Neutrophil (primary cell): ENCODE results near the gene FAF1.
"Not testable (repeated sequence)": the region's sequence is repeated elsewhere in the genome, so short reads cannot be mapped to it uniquely, and the experiment has no call there.

ENCODE experiments used
- H3K27ac ChIP-seq: fragments of 200-600 bp; sonication (generic); 2 replicates; pipeline ENCODE4 v1.5.1; 2016; ENCODE audit warnings: mild to moderate bottlenecking, moderate library complexity
- H3K27me3 ChIP-seq: fragments of 200-600 bp; sonication (generic); 2 replicates; pipeline ENCODE4 v1.6.0; 2016; ENCODE audit warnings: mild to moderate bottlenecking
- H3K36me3 ChIP-seq: fragments of 200-600 bp; sonication (generic); 2 replicates; pipeline ENCODE4 v1.5.1; 2017
- H3K4me1 ChIP-seq, 2 experiments: fragments of 200-600 bp in 1 of 2; sonication (generic) in 1 of 2; 1 replicate in 1 of 2; 2 replicates in 1 of 2; pipeline versions ENCODE4 v1.5.1 to v1.6.1; 2013 to 2016; ENCODE audit warnings: low read depth in 1 of 2, low read length in 1 of 2, mild to moderate bottlenecking in 1 of 2, moderate library complexity in 1 of 2; ENCODE audit not compliant: control insufficient read depth in 1 of 2, insufficient read depth in 1 of 2
- H3K4me3 ChIP-seq, 2 experiments: fragments of 200-600 bp in 1 of 2; sonication (generic) in 1 of 2; 1 replicate in 1 of 2; 2 replicates in 1 of 2; pipeline ENCODE4 v1.5.1; 2013 to 2016; ENCODE audit warnings: low read depth in 1 of 2, low read length in 1 of 2, mild to moderate bottlenecking in 1 of 2, moderate library complexity in 1 of 2
- H3K9me3 ChIP-seq: fragments of 200-600 bp; sonication (generic); 2 replicates; pipeline ENCODE4 v1.5.1; 2016
- TF ChIP-seq, protein P1 (sequence below): fragments of 200-600 bp; sonication (generic); IDR thresholded peaks from 2 replicates; pipeline ENCODE4 v1.5.1; 2016; ENCODE audit warnings: antibody characterized with exemption

Gene FAF1

GRCh38 chr1:50742523-50742922 is 217.5 kb downstream of the FAF1 start:
- H3K4me3 ChIP-seq: no peak overlapping the region
- no peaks in the 10 kb centered on the region for H3K27me3 ChIP-seq
- H3K4me1 ChIP-seq: no peaks in the 10 kb centered on the region
- TF ChIP-seq, protein P1, sequence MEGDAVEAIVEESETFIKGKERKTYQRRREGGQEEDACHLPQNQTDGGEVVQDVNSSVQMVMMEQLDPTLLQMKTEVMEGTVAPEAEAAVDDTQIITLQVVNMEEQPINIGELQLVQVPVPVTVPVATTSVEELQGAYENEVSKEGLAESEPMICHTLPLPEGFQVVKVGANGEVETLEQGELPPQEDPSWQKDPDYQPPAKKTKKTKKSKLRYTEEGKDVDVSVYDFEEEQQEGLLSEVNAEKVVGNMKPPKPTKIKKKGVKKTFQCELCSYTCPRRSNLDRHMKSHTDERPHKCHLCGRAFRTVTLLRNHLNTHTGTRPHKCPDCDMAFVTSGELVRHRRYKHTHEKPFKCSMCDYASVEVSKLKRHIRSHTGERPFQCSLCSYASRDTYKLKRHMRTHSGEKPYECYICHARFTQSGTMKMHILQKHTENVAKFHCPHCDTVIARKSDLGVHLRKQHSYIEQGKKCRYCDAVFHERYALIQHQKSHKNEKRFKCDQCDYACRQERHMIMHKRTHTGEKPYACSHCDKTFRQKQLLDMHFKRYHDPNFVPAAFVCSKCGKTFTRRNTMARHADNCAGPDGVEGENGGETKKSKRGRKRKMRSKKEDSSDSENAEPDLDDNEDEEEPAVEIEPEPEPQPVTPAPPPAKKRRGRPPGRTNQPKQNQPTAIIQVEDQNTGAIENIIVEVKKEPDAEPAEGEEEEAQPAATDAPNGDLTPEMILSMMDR: no peak
- no peak overlapping the region for H3K27ac ChIP-seq
- H3K9me3 ChIP-seq: no peaks in the 10 kb centered on the region
- H3K36me3 ChIP-seq: peaks cover 24% of the 10 kb centered on the region

- Histone ChIP-seq H3K36me3 (peaks cover 32% of the 10 kb centered on the region), H3K4me3 (no peak overlapping the region), H3K4me1 (no peaks in the 10 kb centered on the region), H3K9me3 (no peaks in the 10 kb centered on the region), H3K27ac (no peak overlapping the region), H3K27me3 (no peaks in the 10 kb centered on the region)
- TF ChIP-seq, protein P1: no peak
Observed at GRCh38 chr1:50739125-50739524, 220.9 kb downstream of the FAF1 start.

- Histone ChIP-seq H3K4me3 (no peak overlapping the region), H3K27me3 (no peaks in the 10 kb centered on the region), H3K9me3 (no peaks in the 10 kb centered on the region), H3K36me3 (peaks cover 15% of the 10 kb centered on the region), H3K4me1 (peaks cover 0 to 5% of the 10 kb centered on the region in 2 experiments), H3K27ac (no peak overlapping the region)
- TF ChIP-seq, protein P1: no peak
Observed at GRCh38 chr1:50735443-50735842, 224.6 kb downstream of the FAF1 start.

GRCh38 chr1:50727578-50727977 is 232.5 kb downstream of the FAF1 start:
- H3K4me3 ChIP-seq, H3K27ac ChIP-seq, H3K4me1 ChIP-seq, H3K9me3 ChIP-seq, H3K27me3 ChIP-seq, H3K36me3 ChIP-seq: not testable (repeated sequence)

DNA sequence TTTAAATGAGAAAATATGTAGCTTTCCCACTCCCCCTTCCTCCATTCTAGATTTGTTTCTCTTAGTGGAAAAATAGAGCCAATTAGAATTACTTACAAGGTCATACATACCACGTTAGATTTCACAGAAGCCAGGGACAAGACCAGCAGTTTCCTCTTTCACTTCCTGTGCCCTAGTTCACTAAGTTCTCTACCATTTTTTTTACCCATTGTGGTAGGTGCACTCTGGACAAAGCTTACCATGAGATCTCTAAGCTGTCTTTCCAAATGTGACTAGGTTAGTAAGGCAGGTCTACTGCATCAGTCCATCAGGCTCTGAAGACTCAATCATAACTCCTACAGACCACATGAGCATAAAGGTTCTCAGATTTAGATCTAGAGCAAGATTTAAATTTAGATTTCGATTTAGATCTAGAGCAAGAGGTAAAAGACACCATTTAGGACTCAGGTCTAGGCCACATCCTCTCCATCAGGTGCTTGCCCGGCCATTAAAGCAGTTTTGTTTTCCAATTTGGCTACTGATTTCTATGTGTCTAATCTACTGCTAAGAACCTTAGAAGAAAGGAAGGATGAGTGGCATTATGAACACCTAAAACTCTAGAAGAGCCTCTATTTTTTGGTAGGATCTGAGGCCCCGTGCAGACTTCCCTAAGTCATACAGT is 235.3 kb downstream of the FAF1 start:
- H3K4me1 ChIP-seq: peaks cover 0 to 8% of the 10 kb centered on the region in 2 experiments
- H3K27me3 ChIP-seq: no peaks in the 10 kb centered on the region
- H3K9me3 ChIP-seq: no peaks in the 10 kb centered on the region
- TF ChIP-seq, protein P1: no peak
- peaks cover 8% of the 10 kb centered on the region for H3K36me3 ChIP-seq
- no peak overlapping the region for H3K27ac ChIP-seq
- no peak overlapping the region for H3K4me3 ChIP-seq

GRCh38 chr1:50720457-50721053 is 239.5 kb downstream of the FAF1 start:
- Histone ChIP-seq H3K36me3 (no peaks in the 10 kb centered on the region), H3K4me1 (peaks cover 0 to 8% of the 10 kb centered on the region in 2 experiments), H3K27ac (no peak overlapping the region), H3K27me3 (no peaks in the 10 kb centered on the region), H3K4me3 (no peak overlapping the region), H3K9me3 (no peaks in the 10 kb centered on the region)
- TF ChIP-seq, protein P1: no peak
